Kidney epithelial cell (primary cell): ENCODE data around the gene CASR. TPM values are rescaled to one million over a fixed set of nuclear protein-coding genes. Genes with fewer than 3 reads are reported as not detected.
A peak's percentile ranks its signal among the peaks of the same experiment; 100 is the strongest.
"Not testable (repeated sequence)": the region's sequence is repeated elsewhere in the genome, so short reads cannot be mapped to it uniquely, and the experiment has no call there.

Experiments
- DNase-seq: peaks from one replicate; pipeline ENCODE4 v3.0.0-alpha.2; 2010; ENCODE audit warnings: low read depth
- H3K27me3 ChIP-seq: 2 replicates; pipeline ENCODE4 v1.6.0; 2011; ENCODE audit warnings: low read length; ENCODE audit not compliant: control insufficient read depth, insufficient read depth
- H3K36me3 ChIP-seq: 2 replicates; pipeline ENCODE4 v1.5.1; 2011; ENCODE audit warnings: low read length; ENCODE audit not compliant: control insufficient read depth, insufficient read depth
- H3K4me3 ChIP-seq: 2 replicates; pipeline ENCODE4 v1.5.1; 2011; ENCODE audit warnings: low read depth, mild to moderate bottlenecking, control low read depth, low read length
- total RNA-seq: library from RNA; depleted of rRNA; stranded (reverse); fragments of >200 nt; gene quantifications from 2 replicates; pipeline ENCODE4 v1.2.3, GENCODE V29; 2015
- TF ChIP-seq, protein P1 (sequence below): IDR thresholded peaks from 2 replicates; pipeline ENCODE4 v1.5.1; 2011; ENCODE audit warnings: mild to moderate bottlenecking, moderate library complexity, low read length, control low read depth, inconsistent platforms; ENCODE audit not compliant: insufficient read depth, poor library complexity, severe bottlenecking

The CASR gene
- total RNA-seq, 1 donor from 2014 or later = 0.04 TPM

DNA sequence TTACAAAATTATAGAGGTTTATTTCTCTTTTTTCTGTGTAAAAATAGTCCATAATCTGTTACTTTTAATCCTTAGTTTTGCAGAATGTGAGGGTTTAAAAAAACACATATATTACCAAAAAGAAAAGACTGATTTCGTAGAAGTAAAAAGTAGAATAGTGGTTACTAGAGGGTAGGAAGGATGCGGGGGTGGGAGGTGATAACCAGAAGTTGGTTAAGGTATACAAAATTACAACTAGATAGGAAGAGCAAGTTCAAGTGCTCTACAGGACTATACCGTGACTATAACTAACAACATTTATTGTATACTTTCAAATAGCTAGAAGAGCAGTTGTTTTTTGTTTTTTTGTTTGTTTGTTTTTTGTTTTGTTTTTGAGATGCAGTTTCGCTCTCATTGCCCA is 16.1 kb downstream of the CASR start:
- H3K27me3 ChIP-seq = no peaks in the 10 kb centered on the region
- H3K4me3 ChIP-seq = no peak overlapping the region
- TF ChIP-seq, protein P1, sequence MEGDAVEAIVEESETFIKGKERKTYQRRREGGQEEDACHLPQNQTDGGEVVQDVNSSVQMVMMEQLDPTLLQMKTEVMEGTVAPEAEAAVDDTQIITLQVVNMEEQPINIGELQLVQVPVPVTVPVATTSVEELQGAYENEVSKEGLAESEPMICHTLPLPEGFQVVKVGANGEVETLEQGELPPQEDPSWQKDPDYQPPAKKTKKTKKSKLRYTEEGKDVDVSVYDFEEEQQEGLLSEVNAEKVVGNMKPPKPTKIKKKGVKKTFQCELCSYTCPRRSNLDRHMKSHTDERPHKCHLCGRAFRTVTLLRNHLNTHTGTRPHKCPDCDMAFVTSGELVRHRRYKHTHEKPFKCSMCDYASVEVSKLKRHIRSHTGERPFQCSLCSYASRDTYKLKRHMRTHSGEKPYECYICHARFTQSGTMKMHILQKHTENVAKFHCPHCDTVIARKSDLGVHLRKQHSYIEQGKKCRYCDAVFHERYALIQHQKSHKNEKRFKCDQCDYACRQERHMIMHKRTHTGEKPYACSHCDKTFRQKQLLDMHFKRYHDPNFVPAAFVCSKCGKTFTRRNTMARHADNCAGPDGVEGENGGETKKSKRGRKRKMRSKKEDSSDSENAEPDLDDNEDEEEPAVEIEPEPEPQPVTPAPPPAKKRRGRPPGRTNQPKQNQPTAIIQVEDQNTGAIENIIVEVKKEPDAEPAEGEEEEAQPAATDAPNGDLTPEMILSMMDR = no peak
- DNase-seq = no peak
- no peaks in the 10 kb centered on the region for H3K36me3 ChIP-seq

- no peak overlapping the region for H3K4me3 ChIP-seq
- H3K27me3 ChIP-seq = no peaks in the 10 kb centered on the region
- no peaks in the 10 kb centered on the region for H3K36me3 ChIP-seq
- TF ChIP-seq, protein P1 = no peak
- DNase-seq = no peak
These were observed 17.2 kb downstream of the CASR start for GRCh38 chr3:122200661-122201060.

DNA sequence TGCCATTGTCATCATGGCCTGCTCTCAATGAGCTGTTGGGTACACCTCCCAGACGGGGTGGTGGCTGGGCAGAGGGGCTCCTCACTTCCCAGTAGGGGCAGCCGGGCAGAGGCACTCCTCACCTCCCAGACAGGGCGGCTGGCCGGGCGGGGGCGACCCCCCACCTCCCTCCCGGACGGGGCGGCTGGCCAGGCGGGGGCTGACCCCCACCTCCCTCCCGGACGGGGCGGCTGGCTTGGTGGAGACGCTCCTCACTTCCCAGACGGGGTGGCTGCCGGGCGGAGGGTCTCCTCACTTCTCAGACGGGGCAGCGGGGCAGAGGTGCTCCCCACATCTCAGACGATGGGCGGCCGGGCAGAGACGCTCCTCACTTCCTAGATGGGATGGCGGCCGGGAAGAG is 18.0 kb downstream of the CASR start:
- not testable (repeated sequence) for H3K4me3 ChIP-seq, H3K27me3 ChIP-seq, H3K36me3 ChIP-seq, DNase-seq

GRCh38 chr3:122208579-122208978 is 25.1 kb downstream of the CASR start:
- Histone ChIP-seq H3K4me3 (no peak overlapping the region), H3K36me3 (no peaks in the 10 kb centered on the region), H3K27me3 (no peaks in the 10 kb centered on the region)
- TF ChIP-seq, protein P1 = no peak
- DNase-seq = no peak

- DNase-seq = no peak
- TF ChIP-seq, protein P1 = no peak
- Histone ChIP-seq H3K4me3 (no peak overlapping the region), H3K27me3 (no peaks in the 10 kb centered on the region), H3K36me3 (no peaks in the 10 kb centered on the region)
These were observed 30.2 kb downstream of the CASR start for GRCh38 chr3:122213650-122214049.

GRCh38 chr3:122214711-122215110 is 31.2 kb downstream of the CASR start:
- Histone ChIP-seq H3K36me3 (no peaks in the 10 kb centered on the region), H3K27me3 (no peaks in the 10 kb centered on the region), H3K4me3 (no peak overlapping the region)
- peak; percentile 26 for DNase-seq
- TF ChIP-seq, protein P1 = no peak
